IPS DF 6.9 (cell line): Measurements from ENCODE around the gene SIM1.

Experiments
- DNase-seq: peaks from one replicate; pipeline ENCODE4 v3.0.0-alpha.2; 2013; ENCODE audit warnings: low read depth, low spot score
- H3K27ac ChIP-seq: one replicate; pipeline ENCODE4 v1.5.1; 2013; ENCODE audit warnings: low read length, control low read depth
- H3K27me3 ChIP-seq: 2 replicates; pipeline ENCODE4 v1.6.1; 2013; ENCODE audit warnings: mild to moderate bottlenecking, low read length; ENCODE audit not compliant: control insufficient read depth, insufficient read depth
- H3K36me3 ChIP-seq: 2 replicates; pipeline ENCODE4 v1.6.1; 2013; ENCODE audit warnings: low read length; ENCODE audit not compliant: control insufficient read depth, insufficient read depth
- H3K4me1 ChIP-seq: 2 replicates; pipeline ENCODE4 v1.6.1; 2013; ENCODE audit warnings: low read length; ENCODE audit not compliant: control insufficient read depth, insufficient read depth
- H3K4me3 ChIP-seq: 2 replicates; pipeline ENCODE4 v1.5.1; 2013; ENCODE audit warnings: mild to moderate bottlenecking, low read length
- H3K9me3 ChIP-seq: 2 replicates; pipeline ENCODE4 v1.6.1; 2013; ENCODE audit warnings: low read length, inconsistent platforms; ENCODE audit not compliant: control insufficient read depth, insufficient read depth
- WGBS: extraction: QIAGEN DNeasy Blood & Tissue Kit; methylation state at CpG from one replicate; pipeline ENCODE4 v1.1.7; 2013; ENCODE audit warnings: mixed read lengths, missing lambda C conversion rate; ENCODE audit not compliant: insufficient read length, insufficient coverage; 5-methylcytosine and 5-hydroxymethylcytosine counted together

Gene SIM1

DNA sequence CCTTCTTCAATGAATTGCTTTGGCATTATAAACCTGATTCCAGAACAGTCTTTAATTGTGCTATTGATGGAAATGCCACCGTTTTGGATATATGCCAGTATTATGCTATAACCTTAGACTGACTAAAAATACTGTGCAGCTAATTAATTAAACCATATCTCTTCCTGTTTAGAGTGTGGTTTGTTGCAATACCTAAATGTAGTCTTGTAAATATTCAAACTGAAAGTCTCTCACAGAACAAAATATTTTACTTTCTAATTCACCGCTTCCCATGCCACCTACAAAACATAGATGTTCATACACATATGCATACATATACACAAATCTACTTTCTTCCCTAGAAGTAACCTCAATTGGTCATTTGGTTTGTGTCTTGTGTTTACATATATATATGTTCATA is 126.6 kb downstream of the SIM1 start:
- Histone ChIP-seq H3K4me1 (no peaks in the 10 kb centered on the region), H3K27ac (no peak overlapping the region), H3K27me3 (no peaks in the 10 kb centered on the region), H3K4me3 (no peak overlapping the region), H3K36me3 (no peaks in the 10 kb centered on the region), H3K9me3 (no peaks in the 10 kb centered on the region)
- DNase-seq: no peak
- no CpG with 5 or more reads among the region's 2 CpGs for WGBS

DNA sequence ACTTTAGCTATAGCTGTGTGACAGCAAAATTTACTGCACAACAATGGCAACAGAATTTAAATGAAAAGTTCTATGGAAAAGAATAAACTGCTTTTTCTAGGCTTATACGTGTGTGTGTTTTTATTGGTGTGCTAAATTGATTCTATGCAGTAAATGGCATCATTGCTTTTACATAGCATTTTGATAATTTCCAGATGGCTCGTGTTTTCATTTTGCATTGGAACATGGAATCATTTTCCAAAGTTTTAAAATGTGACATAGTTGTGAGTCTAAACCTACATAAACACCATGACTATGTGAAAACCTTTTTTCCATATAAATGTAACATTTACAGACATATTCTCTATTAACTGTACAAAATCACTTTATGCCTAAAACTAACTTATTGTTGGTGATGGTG is 127.8 kb downstream of the SIM1 start:
- no peaks in the 10 kb centered on the region for H3K27me3 ChIP-seq
- no peak overlapping the region for H3K27ac ChIP-seq
- no peaks in the 10 kb centered on the region for H3K36me3 ChIP-seq
- H3K9me3 ChIP-seq: no peaks in the 10 kb centered on the region
- H3K4me3 ChIP-seq: no peak overlapping the region
- DNase-seq: no peak
- WGBS: no CpG with 5 or more reads among the region's 2 CpGs
- H3K4me1 ChIP-seq: no peaks in the 10 kb centered on the region

DNA sequence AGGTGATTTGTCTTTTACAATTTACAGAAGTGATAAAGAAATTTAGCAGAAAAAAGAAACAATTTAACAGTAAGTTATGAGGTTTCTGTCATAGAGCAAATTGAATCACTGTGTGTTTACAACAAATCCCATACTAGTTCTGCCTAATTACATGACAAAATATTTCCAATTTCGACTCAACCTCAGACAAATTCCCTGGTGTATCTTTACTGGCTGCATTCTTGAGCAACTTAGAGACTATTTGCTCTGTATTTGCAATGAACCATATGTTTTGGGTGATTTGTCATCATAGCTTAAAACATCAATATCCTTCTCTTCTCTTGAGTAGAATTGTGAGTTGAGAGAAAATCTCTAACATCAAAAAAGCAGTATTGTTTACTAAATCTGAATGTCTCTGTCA is 128.7 kb downstream of the SIM1 start:
- no CpG with 5 or more reads among the region's 1 CpG for WGBS
- no peak overlapping the region for H3K27ac ChIP-seq
- H3K4me1 ChIP-seq: no peaks in the 10 kb centered on the region
- DNase-seq: no peak
- H3K4me3 ChIP-seq: no peak overlapping the region
- no peaks in the 10 kb centered on the region for H3K36me3 ChIP-seq
- H3K9me3 ChIP-seq: no peaks in the 10 kb centered on the region
- no peaks in the 10 kb centered on the region for H3K27me3 ChIP-seq
